SK-N-SH (cell line): ENCODE results near the gene ANKH. TPM values are rescaled to one million over a fixed set of nuclear protein-coding genes. Genes with fewer than 3 reads are reported as not detected.

Experiments used
- CTCF ChIA-PET: fragments of 300-600, 350-600 bp; formaldehyde crosslinking; extraction: SDS; loops from one replicate; lab custom pipeline; 2021; lab: Yijun Ruan, JAX
- POLR2A ChIA-PET: fragments of 350-600 bp; sonication (Branson Sonifier 250); formaldehyde crosslinking; extraction: SDS; loops from one replicate; lab custom pipeline; 2020; ENCODE audit warnings: antibody characterized with exemption, inconsistent platforms; lab: Yijun Ruan, JAX
- DNase-seq: peaks from one replicate; pipeline ENCODE4 v3.0.0; 2012
- H2AFZ ChIP-seq: fragments of 200-600 bp; sonication (generic); 2 replicates; pipeline ENCODE4 v1.8.1; 2016; ENCODE audit warnings: antibody characterized with exemption, mild to moderate bottlenecking, low read depth
- H3F3A ChIP-seq: fragments of 200-600 bp; sonication (generic); replicated peaks from 2 replicates; pipeline ENCODE3; 2016; ENCODE audit warnings: antibody characterized with exemption, mild to moderate bottlenecking; ENCODE audit not compliant: insufficient read depth
- H3K27ac ChIP-seq, 2 experiments: fragments of 200-500 bp in 1 of 2; fragments of 200-600 bp in 1 of 2; sonication (Bioruptor generic) in 1 of 2; sonication (generic), shearing (Covaris generic) in 1 of 2; 2 replicates each; pipeline versions ENCODE4 v1.5.1 to v1.6.1; 2014 to 2016; ENCODE audit warnings: low read depth in 2 of 2, inconsistent platforms in 1 of 2, low read length in 1 of 2, mild to moderate bottlenecking in 1 of 2, mixed read lengths in 1 of 2
- H3K27me3 ChIP-seq: fragments of 200-600 bp; sonication (generic), shearing (Covaris generic); 2 replicates; pipeline ENCODE4 v1.6.1; 2016; ENCODE audit warnings: mixed run types; ENCODE audit not compliant: insufficient read depth
- H3K36me3 ChIP-seq, 2 experiments: fragments of 200-500 bp in 1 of 2; fragments of 200-600 bp in 1 of 2; sonication (Bioruptor generic) in 1 of 2; sonication (generic) in 1 of 2; replicated peaks in 1 of 2; 2 replicates each; pipeline versions ENCODE3 to v1.5.1; 2014 to 2016; ENCODE audit warnings: low read length in 1 of 2, mild to moderate bottlenecking in 1 of 2; ENCODE audit not compliant: insufficient read depth in 2 of 2, control insufficient read depth in 1 of 2
- H3K4me1 ChIP-seq, 2 experiments: fragments of 200-500 bp in 1 of 2; fragments of 200-600 bp in 1 of 2; sonication (Bioruptor generic) in 1 of 2; sonication (generic), shearing (Covaris generic) in 1 of 2; 2 replicates each; pipeline versions ENCODE4 v1.5.1 to v1.6.1; 2014 to 2016; ENCODE audit warnings: low read depth in 1 of 2, low read length in 1 of 2, mixed run types in 1 of 2; ENCODE audit not compliant: insufficient read depth in 2 of 2, control insufficient read depth in 1 of 2
- H3K4me2 ChIP-seq: fragments of 200-600 bp; sonication (generic), shearing (Covaris generic); 2 replicates; pipeline ENCODE4 v1.6.1; 2017; ENCODE audit warnings: mixed run types
- H3K4me3 ChIP-seq, 2 experiments: fragments of 200-500 bp in 1 of 2; fragments of 200-600 bp in 1 of 2; sonication (Bioruptor generic) in 1 of 2; sonication (generic), shearing (Covaris generic) in 1 of 2; 2 replicates each; pipeline versions ENCODE4 v1.5.1 to v1.8.1; 2014 to 2016; ENCODE audit warnings: low read depth in 2 of 2, inconsistent platforms in 1 of 2, low read length in 1 of 2, mild to moderate bottlenecking in 1 of 2, mixed read lengths in 1 of 2, moderate library complexity in 1 of 2
- H3K79me2 ChIP-seq: fragments of 200-600 bp; sonication (generic); 2 replicates; pipeline ENCODE4 v1.8.1; 2017; ENCODE audit warnings: mild to moderate bottlenecking; ENCODE audit not compliant: insufficient read depth
- H3K9ac ChIP-seq: fragments of 200-600 bp; sonication (generic); 2 replicates; pipeline ENCODE4 v1.6.1; 2017; ENCODE audit warnings: mixed run types
- H3K9me2 ChIP-seq: fragments of 200-600 bp; sonication (generic); 2 replicates; pipeline ENCODE4 v1.6.1; 2017; ENCODE audit warnings: mixed run types
- H3K9me3 ChIP-seq: fragments of 200-600 bp; sonication (generic); 2 replicates; pipeline ENCODE4 v1.6.1; 2017; ENCODE audit warnings: mixed run types, mild to moderate bottlenecking, moderate library complexity
- H4K20me1 ChIP-seq: fragments of 200-600 bp; sonication (generic); 2 replicates; pipeline ENCODE4 v1.6.1; 2017; ENCODE audit warnings: mild to moderate bottlenecking, mixed run types; ENCODE audit not compliant: insufficient read depth
- GATA2 ChIP-seq: sonication (generic); formaldehyde crosslinking; IDR thresholded peaks from 2 replicates; pipeline ENCODE4 v1.5.0; 2020; ENCODE audit warnings: mild to moderate bottlenecking, missing genetic modification reagents
- MEF2A ChIP-seq: IDR thresholded peaks from 2 replicates; pipeline ENCODE4 v1.4.0; 2012; ENCODE audit warnings: low read depth, borderline replicate concordance
- RAD21 ChIP-seq: IDR thresholded peaks from 2 replicates; pipeline ENCODE4 v1.6.1; 2012; ENCODE audit warnings: mild to moderate bottlenecking, low read length
- RCOR1 ChIP-seq: fragments of 150-350 bp; IDR thresholded peaks from 2 replicates; pipeline ENCODE4 v1.6.1; 2017; ENCODE audit warnings: antibody characterized with exemption, low read length
- RXRA ChIP-seq: IDR thresholded peaks from 2 replicates; pipeline ENCODE4 v1.4.0; 2012; ENCODE audit warnings: low read depth, mild to moderate bottlenecking, borderline replicate concordance
- WGBS: methylation state at CpG from one replicate; pipeline ENCODE4 v1.1.6; 2017; ENCODE audit warnings: low lambda C conversion rate; 5-methylcytosine and 5-hydroxymethylcytosine counted together
- polyA plus RNA-seq, 3 experiments: library from polyadenylated mRNA; depleted of rRNA; stranded (reverse); fragments of >200 nt; gene quantifications; 2 replicates each; pipeline ENCODE4 v1.2.3, GENCODE V29; 2012
- TF ChIP-seq, protein P1 (sequence below): fragments of 150-350 bp; IDR thresholded peaks from 2 replicates; pipeline ENCODE4 v1.6.1; 2016; ENCODE audit warnings: mild to moderate bottlenecking, low read depth, low read length
- TF ChIP-seq, protein P2 (sequence below): IDR thresholded peaks from 2 replicates; pipeline ENCODE4; 2012
- TF ChIP-seq, protein P3 (sequence below): IDR thresholded peaks from 2 replicates; pipeline ENCODE4 v1.6.1; 2012; ENCODE audit warnings: mild to moderate bottlenecking, low read depth, low read length, moderate library complexity
- TF ChIP-seq, protein P4 (sequence below): IDR thresholded peaks from 2 replicates; pipeline ENCODE4 v1.4.0; 2012; ENCODE audit warnings: low read depth, borderline replicate concordance

Gene ANKH
- polyA plus RNA-seq, 1 of the 3 experiments (the other 2 are of a cell fraction) = 22.0 TPM

DNA sequence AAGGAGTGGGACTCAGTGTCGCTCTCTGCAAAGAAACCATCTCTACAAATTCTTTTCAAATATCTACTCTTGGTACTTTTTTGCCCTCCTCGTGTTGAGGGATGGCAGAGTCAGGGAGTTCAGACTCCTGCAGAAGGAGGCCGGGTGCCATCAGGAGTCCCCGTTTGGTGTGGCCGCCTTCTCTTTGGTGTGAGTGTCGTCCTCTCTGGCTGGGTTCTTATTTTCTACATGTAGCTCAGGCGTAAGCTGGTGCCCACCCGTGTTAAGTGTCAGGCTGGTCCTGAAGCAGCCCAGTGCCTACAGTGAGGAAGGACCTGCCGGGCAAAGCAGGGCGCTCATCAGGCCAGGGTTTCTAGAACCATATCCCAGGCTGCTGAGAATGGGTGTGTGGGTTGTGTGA lies 170.0 kb downstream of the ANKH start (continued):
- TF ChIP-seq RXRA (no peak), GATA2 (CRISPR knock-in tag) (no peak), RCOR1 (no peak)
- TF ChIP-seq, protein P1, sequence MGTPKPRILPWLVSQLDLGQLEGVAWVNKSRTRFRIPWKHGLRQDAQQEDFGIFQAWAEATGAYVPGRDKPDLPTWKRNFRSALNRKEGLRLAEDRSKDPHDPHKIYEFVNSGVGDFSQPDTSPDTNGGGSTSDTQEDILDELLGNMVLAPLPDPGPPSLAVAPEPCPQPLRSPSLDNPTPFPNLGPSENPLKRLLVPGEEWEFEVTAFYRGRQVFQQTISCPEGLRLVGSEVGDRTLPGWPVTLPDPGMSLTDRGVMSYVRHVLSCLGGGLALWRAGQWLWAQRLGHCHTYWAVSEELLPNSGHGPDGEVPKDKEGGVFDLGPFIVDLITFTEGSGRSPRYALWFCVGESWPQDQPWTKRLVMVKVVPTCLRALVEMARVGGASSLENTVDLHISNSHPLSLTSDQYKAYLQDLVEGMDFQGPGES = no peak
- TF ChIP-seq, protein P2, sequence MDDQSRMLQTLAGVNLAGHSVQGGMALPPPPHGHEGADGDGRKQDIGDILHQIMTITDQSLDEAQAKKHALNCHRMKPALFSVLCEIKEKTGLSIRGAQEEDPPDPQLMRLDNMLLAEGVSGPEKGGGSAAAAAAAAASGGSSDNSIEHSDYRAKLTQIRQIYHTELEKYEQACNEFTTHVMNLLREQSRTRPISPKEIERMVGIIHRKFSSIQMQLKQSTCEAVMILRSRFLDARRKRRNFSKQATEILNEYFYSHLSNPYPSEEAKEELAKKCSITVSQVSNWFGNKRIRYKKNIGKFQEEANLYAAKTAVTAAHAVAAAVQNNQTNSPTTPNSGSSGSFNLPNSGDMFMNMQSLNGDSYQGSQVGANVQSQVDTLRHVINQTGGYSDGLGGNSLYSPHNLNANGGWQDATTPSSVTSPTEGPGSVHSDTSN = no peak
- TF ChIP-seq, all 33 proteins: peak for 0

DNA sequence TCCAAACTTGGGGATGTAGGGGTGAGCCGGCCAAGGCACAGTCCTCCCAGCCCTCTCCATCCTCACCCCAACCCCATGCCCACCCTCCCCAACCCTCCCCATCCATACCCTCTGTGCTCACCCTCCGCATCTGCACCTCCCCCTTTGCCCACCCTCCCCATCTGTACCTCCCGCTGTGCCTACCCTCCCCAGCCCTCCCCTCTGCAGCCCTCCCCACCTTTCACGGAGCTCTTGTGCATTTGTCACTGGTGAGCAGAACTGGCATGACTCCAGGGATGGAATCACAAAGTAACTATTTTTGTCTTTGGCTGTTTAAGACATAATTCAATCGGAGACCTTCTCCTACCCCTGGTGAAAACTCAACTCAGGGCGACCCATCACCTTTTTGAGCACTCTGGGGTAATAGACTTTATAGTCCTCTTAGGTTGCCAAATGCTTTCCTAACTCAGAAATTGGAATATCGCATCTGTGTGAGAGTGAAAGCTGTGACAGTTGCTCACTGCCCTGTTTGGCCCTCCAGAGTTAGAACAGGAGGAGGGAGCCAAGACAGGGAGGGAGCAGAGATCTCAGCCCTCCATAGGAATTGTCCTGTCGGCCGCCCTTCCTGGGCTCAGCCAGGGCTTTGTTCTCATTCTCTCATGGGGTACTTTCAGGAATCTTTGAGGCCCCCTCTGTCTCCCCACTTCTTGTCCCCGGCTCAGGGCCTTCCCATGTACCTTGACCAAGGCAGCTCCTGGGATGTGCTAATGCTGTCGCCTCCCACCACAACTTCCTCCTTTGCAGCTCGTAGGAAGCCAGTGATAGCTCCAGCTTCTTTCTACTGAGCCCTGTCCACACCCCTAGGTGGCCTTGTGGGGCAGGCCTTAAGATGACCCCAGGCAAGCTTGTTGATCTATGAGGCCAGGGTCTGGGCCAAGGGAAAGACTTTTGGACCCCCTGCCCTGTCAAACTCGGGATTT lies 170.8 kb downstream of the ANKH start:
- H3K27me3 ChIP-seq = no peaks in the 10 kb centered on the region
- DNase-seq = no peak
- H3K9me3 ChIP-seq = no peaks in the 10 kb centered on the region
- H3F3A ChIP-seq = peaks cover 3% of the 10 kb centered on the region
- 0 out of 2 replicates have a peak, but pooled peaks cover 3% of the 10 kb centered on the region for H3K79me2 ChIP-seq
- ChIA-PET POLR2A (no interaction called here), CTCF (interaction anchor here (1.2 to 1.3 kb wide), 2 partner anchors 302 to 303 kb away, joined by 3 to 5 read pairs; no protein-coding TSS in a partner anchor)
- H4K20me1 ChIP-seq = no peaks in the 10 kb centered on the region
- H2AFZ ChIP-seq = no peak overlapping the region
- no peak overlapping the region; a peak in 1 of 4 replicates for H3K27ac ChIP-seq
- WGBS = 78% methylated on average over 13 of the region's 13 CpGs
- no peak overlapping the region for H3K4me2 ChIP-seq
- H3K4me1 ChIP-seq = peaks cover 0 to under 1% of the 10 kb centered on the region in 2 experiments; a peak in 1 of 4 replicates
- no peaks in the 10 kb centered on the region for H3K9me2 ChIP-seq
- TF ChIP-seq, protein P3, sequence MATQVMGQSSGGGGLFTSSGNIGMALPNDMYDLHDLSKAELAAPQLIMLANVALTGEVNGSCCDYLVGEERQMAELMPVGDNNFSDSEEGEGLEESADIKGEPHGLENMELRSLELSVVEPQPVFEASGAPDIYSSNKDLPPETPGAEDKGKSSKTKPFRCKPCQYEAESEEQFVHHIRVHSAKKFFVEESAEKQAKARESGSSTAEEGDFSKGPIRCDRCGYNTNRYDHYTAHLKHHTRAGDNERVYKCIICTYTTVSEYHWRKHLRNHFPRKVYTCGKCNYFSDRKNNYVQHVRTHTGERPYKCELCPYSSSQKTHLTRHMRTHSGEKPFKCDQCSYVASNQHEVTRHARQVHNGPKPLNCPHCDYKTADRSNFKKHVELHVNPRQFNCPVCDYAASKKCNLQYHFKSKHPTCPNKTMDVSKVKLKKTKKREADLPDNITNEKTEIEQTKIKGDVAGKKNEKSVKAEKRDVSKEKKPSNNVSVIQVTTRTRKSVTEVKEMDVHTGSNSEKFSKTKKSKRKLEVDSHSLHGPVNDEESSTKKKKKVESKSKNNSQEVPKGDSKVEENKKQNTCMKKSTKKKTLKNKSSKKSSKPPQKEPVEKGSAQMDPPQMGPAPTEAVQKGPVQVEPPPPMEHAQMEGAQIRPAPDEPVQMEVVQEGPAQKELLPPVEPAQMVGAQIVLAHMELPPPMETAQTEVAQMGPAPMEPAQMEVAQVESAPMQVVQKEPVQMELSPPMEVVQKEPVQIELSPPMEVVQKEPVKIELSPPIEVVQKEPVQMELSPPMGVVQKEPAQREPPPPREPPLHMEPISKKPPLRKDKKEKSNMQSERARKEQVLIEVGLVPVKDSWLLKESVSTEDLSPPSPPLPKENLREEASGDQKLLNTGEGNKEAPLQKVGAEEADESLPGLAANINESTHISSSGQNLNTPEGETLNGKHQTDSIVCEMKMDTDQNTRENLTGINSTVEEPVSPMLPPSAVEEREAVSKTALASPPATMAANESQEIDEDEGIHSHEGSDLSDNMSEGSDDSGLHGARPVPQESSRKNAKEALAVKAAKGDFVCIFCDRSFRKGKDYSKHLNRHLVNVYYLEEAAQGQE = no peak
- TF ChIP-seq, protein P4, sequence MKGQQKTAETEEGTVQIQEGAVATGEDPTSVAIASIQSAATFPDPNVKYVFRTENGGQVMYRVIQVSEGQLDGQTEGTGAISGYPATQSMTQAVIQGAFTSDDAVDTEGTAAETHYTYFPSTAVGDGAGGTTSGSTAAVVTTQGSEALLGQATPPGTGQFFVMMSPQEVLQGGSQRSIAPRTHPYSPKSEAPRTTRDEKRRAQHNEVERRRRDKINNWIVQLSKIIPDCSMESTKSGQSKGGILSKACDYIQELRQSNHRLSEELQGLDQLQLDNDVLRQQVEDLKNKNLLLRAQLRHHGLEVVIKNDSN = no peak
- TF ChIP-seq RAD21 = no peak
- TF ChIP-seq GATA2 (CRISPR knock-in tag) = no peak
- no peak for TF ChIP-seq MEF2A
- H3K9ac ChIP-seq = no peak overlapping the region
- H3K4me3 ChIP-seq = no peak overlapping the region
- peaks cover 28 to 51% of the 10 kb centered on the region in 2 experiments for H3K36me3 ChIP-seq
